Gastrocnemius medialis (tissue), 4 donors: Measurements from ENCODE around the gene PFKFB4.

Experiments
- POLR2A ChIP-seq, 2 donors: fragments of 450-650 bp; IDR thresholded peaks; one replicate each; pipeline ENCODE4 v1.6.1; 2017; ENCODE audit warnings: antibody characterized with exemption in 2 of 2, mild to moderate bottlenecking in 2 of 2, moderate library complexity in 2 of 2
- TF ChIP-seq, protein P1 (sequence below), 5 experiments: fragments of 450-650 bp in 3 of 5; fragments of 200-600 bp in 2 of 5; sonication (generic) in 2 of 5; IDR thresholded peaks in 4 of 5; conservative IDR thresholded peaks in 1 of 5; 1 replicate in 4 of 5; 2 replicates in 1 of 5; pipeline ENCODE4 v1.5.1; 2016 to 2019; ENCODE audit warnings: antibody characterized with exemption in 5 of 5, mild to moderate bottlenecking in 3 of 5, moderate library complexity in 3 of 5

DNA sequence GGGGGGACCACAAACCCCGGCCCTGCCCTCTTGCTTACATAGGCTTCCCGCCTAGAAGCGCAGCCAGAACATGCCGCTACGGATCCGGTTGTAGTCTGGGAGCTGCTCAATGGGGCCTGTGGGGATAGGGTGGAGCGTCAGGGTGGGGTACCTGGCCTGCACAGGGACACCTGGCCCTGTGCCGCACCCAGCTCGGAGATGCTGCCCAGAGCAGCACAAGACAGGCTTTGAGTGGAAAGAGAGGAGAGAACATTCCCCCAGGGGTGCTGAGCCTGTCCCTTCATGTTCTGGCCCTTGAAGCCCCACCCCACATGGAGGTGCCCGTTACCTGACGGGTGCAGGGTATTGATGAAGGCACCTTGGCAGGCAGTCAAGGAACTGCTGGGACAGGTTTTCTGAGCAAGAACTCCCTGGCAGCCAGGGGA is 42.5 kb upstream of the PFKFB4 start:
- no peak for TF ChIP-seq POLR2A (IDR thresholded peaks at IDR 0.05)
- TF ChIP-seq, protein P1, sequence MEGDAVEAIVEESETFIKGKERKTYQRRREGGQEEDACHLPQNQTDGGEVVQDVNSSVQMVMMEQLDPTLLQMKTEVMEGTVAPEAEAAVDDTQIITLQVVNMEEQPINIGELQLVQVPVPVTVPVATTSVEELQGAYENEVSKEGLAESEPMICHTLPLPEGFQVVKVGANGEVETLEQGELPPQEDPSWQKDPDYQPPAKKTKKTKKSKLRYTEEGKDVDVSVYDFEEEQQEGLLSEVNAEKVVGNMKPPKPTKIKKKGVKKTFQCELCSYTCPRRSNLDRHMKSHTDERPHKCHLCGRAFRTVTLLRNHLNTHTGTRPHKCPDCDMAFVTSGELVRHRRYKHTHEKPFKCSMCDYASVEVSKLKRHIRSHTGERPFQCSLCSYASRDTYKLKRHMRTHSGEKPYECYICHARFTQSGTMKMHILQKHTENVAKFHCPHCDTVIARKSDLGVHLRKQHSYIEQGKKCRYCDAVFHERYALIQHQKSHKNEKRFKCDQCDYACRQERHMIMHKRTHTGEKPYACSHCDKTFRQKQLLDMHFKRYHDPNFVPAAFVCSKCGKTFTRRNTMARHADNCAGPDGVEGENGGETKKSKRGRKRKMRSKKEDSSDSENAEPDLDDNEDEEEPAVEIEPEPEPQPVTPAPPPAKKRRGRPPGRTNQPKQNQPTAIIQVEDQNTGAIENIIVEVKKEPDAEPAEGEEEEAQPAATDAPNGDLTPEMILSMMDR (IDR thresholded peaks at IDR 0.05 in 4 of 5, conservative IDR thresholded peaks at IDR 0.05 in 1 of 5): no peak
